Activated B cell treated with CpG ODN at 0.5 μM for 24 hours (primary cell): ENCODE measurements around the gene KIAA1586. TPM values are rescaled to one million over a fixed set of nuclear protein-coding genes. Genes with fewer than 3 reads are reported as not detected.

Experiments used
- ATAC-seq: fragments of 200-7000 bp; cut with Tn5 transposase; one replicate; pipeline ENCODE4 v1.10.0; 2021; ENCODE audit warnings: low read depth, mild to moderate bottlenecking, moderate library complexity
- CTCF ChIA-PET: fragments of 350-600 bp; sonication (Branson Sonifier 250); formaldehyde crosslinking; loops from one replicate; lab custom pipeline; 2021; ENCODE audit warnings: antibody characterized with exemption; lab: Charles Lee
- POLR2A ChIA-PET: fragments of 350-600 bp; sonication (Branson Sonifier 250); formaldehyde crosslinking; loops from one replicate; lab custom pipeline; 2021; ENCODE audit warnings: antibody characterized with exemption; lab: Charles Lee
- DNase-seq: peaks from one replicate; pipeline ENCODE4 v3.0.0; 2022
- H3K27ac Mint-ChIP-seq: one replicate; pipeline ENCODE4 v1.8.0; 2020; ENCODE audit warnings: mixed read lengths
- H3K27me3 Mint-ChIP-seq: one replicate; pipeline ENCODE4 v1.8.0; 2021; ENCODE audit warnings: mixed read lengths
- H3K36me3 Mint-ChIP-seq: one replicate; pipeline ENCODE4 v1.8.0; 2021; ENCODE audit warnings: low read depth, mixed read lengths
- H3K4me1 Mint-ChIP-seq: one replicate; pipeline ENCODE4 v1.8.0; 2021; ENCODE audit warnings: mixed read lengths
- H3K4me3 Mint-ChIP-seq: one replicate; pipeline ENCODE4 v1.8.0; 2020; ENCODE audit warnings: mild to moderate bottlenecking, mixed read lengths
- H3K9me3 Mint-ChIP-seq: one replicate; pipeline ENCODE4 v1.8.0; 2020; ENCODE audit warnings: mixed read lengths
- CTCF ChIP-seq: fragments of 200-600 bp; IDR thresholded peaks from one replicate; pipeline ENCODE4 v1.8.0; 2022; ENCODE audit warnings: antibody characterized with exemption, mild to moderate bottlenecking
- intact Hi-C: fragments of 100-400 bp; cut with micrococcal nuclease; formaldehyde crosslinking; loops from one replicate; pipeline ENCODE4 v1.15.1; 2024
- total RNA-seq: library from RNA; stranded (reverse); gene quantifications from 2 replicates; pipeline ENCODE4 v1.2.3, GENCODE V29; 2022

Gene KIAA1586
- total RNA-seq, 1 donor from 2014 or later, result 15.2 TPM

- intact Hi-C loops, result no loop called here
- Mint-ChIP-seq H3K9me3 (no peaks in the 10 kb centered on the region), H3K27me3 (peaks cover 12% of the 10 kb centered on the region), H3K27ac (no peak overlapping the region), H3K4me1 (no peaks in the 10 kb centered on the region), H3K36me3 (no peaks in the 10 kb centered on the region), H3K4me3 (no peak overlapping the region)
- CTCF ChIA-PET, result interaction anchor here (1.1 kb wide), 1 partner anchor 27 kb away, joined by 3 read pairs; no protein-coding TSS in a partner anchor
- TF ChIP-seq CTCF, result no peak
- no peak for DNase-seq
- POLR2A ChIA-PET, result no interaction called here
- no peak for ATAC-seq
Measured at GRCh38 chr6:57013521-57013926, 33.0 kb upstream of the KIAA1586 start.

- H3K9me3 Mint-ChIP-seq, result no peaks in the 10 kb centered on the region
- ChIA-PET CTCF (no interaction called here), POLR2A (no interaction called here)
- no peaks in the 10 kb centered on the region for H3K4me1 Mint-ChIP-seq
- DNase-seq (no peak), ATAC-seq (no peak)
- H3K27ac Mint-ChIP-seq, result no peak overlapping the region
- TF ChIP-seq CTCF, result no peak
- H3K4me3 Mint-ChIP-seq, result no peak overlapping the region
- intact Hi-C loops, result no loop called here
- H3K27me3 Mint-ChIP-seq, result peaks cover 8% of the 10 kb centered on the region
- H3K36me3 Mint-ChIP-seq, result no peaks in the 10 kb centered on the region
Measured at GRCh38 chr6:57017069-57017468, 29.4 kb upstream of the KIAA1586 start.

- POLR2A ChIA-PET, result no interaction called here
- DNase-seq, result no peak
- H3K36me3 Mint-ChIP-seq, result no peaks in the 10 kb centered on the region
- no peak for ATAC-seq
- H3K4me1 Mint-ChIP-seq, result no peaks in the 10 kb centered on the region
- H3K9me3 Mint-ChIP-seq, result no peaks in the 10 kb centered on the region
- no peak overlapping the region for H3K27ac Mint-ChIP-seq
- CTCF ChIA-PET, result interaction anchor here (0.7 kb wide), 1 partner anchor 27 kb away, joined by 3 read pairs; no protein-coding TSS in a partner anchor
- TF ChIP-seq CTCF, result no peak
- H3K4me3 Mint-ChIP-seq, result no peak overlapping the region
- intact Hi-C loops, result no loop called here
- H3K27me3 Mint-ChIP-seq, result peaks cover 7% of the 10 kb centered on the region
Measured at GRCh38 chr6:57017841-57018240, 28.7 kb upstream of the KIAA1586 start.

GRCh38 chr6:57019434-57019833, 27.1 kb upstream of the KIAA1586 start:
- Mint-ChIP-seq H3K27ac (no peak overlapping the region), H3K9me3 (peaks cover 7% of the 10 kb centered on the region), H3K27me3 (peaks cover 3% of the 10 kb centered on the region), H3K4me3 (no peak overlapping the region), H3K36me3 (no peaks in the 10 kb centered on the region), H3K4me1 (no peaks in the 10 kb centered on the region)
- TF ChIP-seq CTCF, result no peak
- POLR2A ChIA-PET, result no interaction called here
- no peak for ATAC-seq
- intact Hi-C loops, result no loop called here
- DNase-seq, result no peak
- CTCF ChIA-PET, result interaction anchor here (1.4 kb wide), 1 partner anchor 8 kb away, joined by 3 read pairs; no protein-coding TSS in a partner anchor

GRCh38 chr6:57021086-57021720, 25.3 kb upstream of the KIAA1586 start:
- no peak overlapping the region for H3K4me3 Mint-ChIP-seq
- POLR2A ChIA-PET, result no interaction called here
- intact Hi-C loops, result loop anchor here (1.0 to 2.0 kb wide), 3 partner anchors 117 to 662 kb away; partner anchors contain the start of gene PRIM2
- peaks cover 9% of the 10 kb centered on the region for H3K36me3 Mint-ChIP-seq
- CTCF ChIA-PET, result interaction anchor here (0.7 to 1.0 kb wide), 2 partner anchors 117 to 155 kb away, joined by 3 to 5 read pairs; no protein-coding TSS in a partner anchor
- ATAC-seq (peak; percentile 40), DNase-seq (no peak)
- H3K27ac Mint-ChIP-seq, result no peak overlapping the region
- no peak for TF ChIP-seq CTCF
- peaks cover 3% of the 10 kb centered on the region for H3K27me3 Mint-ChIP-seq
- H3K4me1 Mint-ChIP-seq, result no peaks in the 10 kb centered on the region
- H3K9me3 Mint-ChIP-seq, result peaks cover 20% of the 10 kb centered on the region
